CD4-positive, alpha-beta T cell treated with Interleukin-6 at 100 ng/mL for 8 hours (primary cell): ENCODE data around the gene KHDRBS1.
A peak's percentile ranks its signal among the peaks of the same experiment; 100 is the strongest.
"Not testable (repeated sequence)": the region's sequence is repeated elsewhere in the genome, so short reads cannot be mapped to it uniquely, and the experiment has no call there.

Experiments
- DNase-seq: peaks from one replicate; pipeline ENCODE4 v3.0.0-alpha.2; 2020; ENCODE audit warnings: mixed read lengths, low spot score

Gene KHDRBS1

GRCh38 chr1:32012709-32013385, 821 bp upstream of the KHDRBS1 start:
- no peak for DNase-seq

DNA sequence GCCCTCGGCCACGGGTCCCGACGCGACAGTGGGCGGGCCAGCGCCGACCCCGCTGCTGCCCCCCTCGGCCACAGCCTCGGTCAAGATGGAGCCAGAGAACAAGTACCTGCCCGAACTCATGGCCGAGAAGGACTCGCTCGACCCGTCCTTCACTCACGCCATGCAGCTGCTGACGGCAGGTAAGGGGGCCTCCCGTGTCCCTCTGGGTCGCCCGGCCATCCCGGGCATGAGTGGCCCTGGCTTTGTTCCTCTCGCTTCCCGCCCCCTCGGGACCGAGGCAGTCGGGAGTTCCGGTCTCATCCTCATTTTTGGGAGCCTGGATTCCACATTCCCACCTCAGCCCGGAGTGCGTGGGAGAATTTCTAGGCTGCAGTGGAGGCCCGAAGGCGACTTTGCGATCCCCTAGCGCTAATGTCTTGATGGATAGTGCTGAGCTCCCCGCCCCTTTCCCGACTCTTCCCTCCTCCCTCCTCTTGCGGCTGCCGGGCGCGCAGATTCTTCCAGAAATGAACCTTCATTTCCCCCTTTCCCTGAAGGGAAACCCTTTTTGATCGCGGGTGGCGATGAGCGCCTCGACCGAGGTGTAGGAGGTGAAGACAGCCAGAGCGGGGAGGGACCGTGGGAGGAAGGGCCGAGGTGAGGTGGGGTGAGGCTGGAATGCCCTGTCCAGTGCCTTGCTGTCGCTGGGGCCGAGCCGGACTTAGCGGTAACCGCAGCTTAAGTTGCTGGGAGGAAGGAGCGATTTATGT, 705 bp downstream of the KHDRBS1 start:
- DNase-seq = peak; percentile 15

GRCh38 chr1:32014948-32015273, 1.2 kb downstream of the KHDRBS1 start:
- no peak for DNase-seq

DNA sequence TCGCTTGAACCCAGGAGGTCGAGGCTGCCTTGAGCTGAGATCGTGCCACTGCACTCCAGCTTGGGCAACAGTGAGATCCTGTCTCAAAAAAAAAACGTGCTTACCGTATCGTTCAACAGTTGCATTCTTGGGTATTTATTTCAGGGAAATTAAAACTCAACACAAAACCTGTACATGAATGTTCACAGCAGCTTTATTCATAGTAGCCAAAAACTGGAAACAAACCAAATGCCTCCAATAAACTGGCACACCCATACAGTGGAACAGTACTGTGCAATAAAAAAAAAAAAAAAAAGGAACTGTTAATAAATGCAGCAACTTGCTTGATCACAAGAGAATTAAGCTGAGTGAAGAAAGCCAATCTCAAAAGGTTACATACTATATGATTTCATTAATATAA, 6.7 kb downstream of the KHDRBS1 start:
- DNase-seq = no peak

- DNase-seq = not testable (repeated sequence)
Measured at GRCh38 chr1:32021574-32022018, 7.9 kb downstream of the KHDRBS1 start.

DNA sequence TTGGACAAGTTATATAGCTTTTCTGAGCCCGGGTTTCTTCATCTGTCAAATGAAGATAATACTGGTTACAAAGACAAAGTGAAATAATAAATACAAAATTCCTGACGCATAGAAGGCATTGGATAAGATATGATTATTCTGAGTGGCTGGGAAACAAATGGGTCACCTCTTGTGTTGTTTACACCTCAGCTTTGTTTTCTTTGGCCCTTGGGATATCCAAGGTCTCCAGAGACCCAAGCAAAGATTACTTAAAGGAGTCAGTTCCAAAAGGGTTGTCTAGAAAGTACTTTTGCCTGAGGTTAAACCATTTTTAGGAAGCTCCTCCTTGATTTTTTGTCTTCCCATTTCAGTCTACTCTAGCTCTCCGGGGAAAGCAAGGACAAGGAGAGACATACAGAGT, 9.7 kb downstream of the KHDRBS1 start:
- no peak for DNase-seq

- no peak for DNase-seq
Measured at GRCh38 chr1:32025515-32025914, 11.8 kb downstream of the KHDRBS1 start.

GRCh38 chr1:32028746-32029145, 15.1 kb downstream of the KHDRBS1 start:
- DNase-seq = no peak

GRCh38 chr1:32031578-32032274, 18.1 kb downstream of the KHDRBS1 start:
- no peak for DNase-seq

DNA sequence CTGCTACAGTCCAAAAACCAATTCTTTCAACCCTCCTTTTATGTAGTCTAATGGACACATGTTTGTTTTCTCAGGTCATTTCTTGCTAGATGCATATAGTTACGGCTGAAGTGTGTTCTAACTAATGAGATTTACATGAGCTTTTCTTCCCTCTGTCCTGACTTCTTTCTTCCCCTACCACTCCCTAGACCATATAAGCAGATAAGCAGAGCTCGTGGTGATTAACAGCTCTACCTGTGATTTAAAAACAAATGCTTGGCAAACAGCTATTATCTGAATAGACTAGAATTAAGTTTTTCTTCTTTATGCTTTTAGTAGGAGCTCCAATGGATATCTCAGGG, 18.6 kb downstream of the KHDRBS1 start:
- no peak for DNase-seq

- DNase-seq = no peak
Measured at GRCh38 chr1:32035119-32035518, 21.5 kb downstream of the KHDRBS1 start.

- no peak for DNase-seq
Measured at GRCh38 chr1:32040711-32041110, 27.0 kb downstream of the KHDRBS1 start.

- no peak for DNase-seq
Measured at GRCh38 chr1:32042330-32042729, 28.7 kb downstream of the KHDRBS1 start.

DNA sequence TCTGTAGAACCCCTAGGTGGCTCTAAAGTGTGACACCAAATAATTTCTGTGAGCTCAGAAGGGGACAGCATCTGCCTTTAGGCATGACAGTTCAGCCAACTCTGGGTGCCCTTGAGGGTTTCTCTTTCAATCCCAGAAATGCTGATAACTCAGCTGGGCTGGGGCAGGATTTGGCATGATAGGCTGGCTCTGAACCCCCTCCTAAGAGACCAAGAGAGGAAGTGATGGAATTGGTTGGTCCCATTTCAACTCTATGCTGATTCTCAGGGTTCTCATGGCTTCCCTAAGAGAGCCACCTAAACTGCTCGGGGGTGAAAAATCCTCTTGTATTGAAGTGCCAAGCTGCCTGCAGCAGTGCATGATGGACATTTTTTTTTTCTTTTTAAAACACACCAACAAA, 30.6 kb downstream of the KHDRBS1 start:
- DNase-seq = no peak

- DNase-seq = no peak
Measured at GRCh38 chr1:32045772-32046171, 32.1 kb downstream of the KHDRBS1 start.

GRCh38 chr1:32047701-32048100, 34.0 kb downstream of the KHDRBS1 start:
- no peak for DNase-seq

- no peak for DNase-seq
Measured at GRCh38 chr1:32048440-32048839, 34.8 kb downstream of the KHDRBS1 start.

- DNase-seq = no peak
Measured at GRCh38 chr1:32051706-32052105, 38.0 kb downstream of the KHDRBS1 start.

GRCh38 chr1:32052887-32053286, 39.2 kb downstream of the KHDRBS1 start:
- DNase-seq = no peak

- no peak for DNase-seq
Measured at GRCh38 chr1:32055416-32055815, 41.7 kb downstream of the KHDRBS1 start.

DNA sequence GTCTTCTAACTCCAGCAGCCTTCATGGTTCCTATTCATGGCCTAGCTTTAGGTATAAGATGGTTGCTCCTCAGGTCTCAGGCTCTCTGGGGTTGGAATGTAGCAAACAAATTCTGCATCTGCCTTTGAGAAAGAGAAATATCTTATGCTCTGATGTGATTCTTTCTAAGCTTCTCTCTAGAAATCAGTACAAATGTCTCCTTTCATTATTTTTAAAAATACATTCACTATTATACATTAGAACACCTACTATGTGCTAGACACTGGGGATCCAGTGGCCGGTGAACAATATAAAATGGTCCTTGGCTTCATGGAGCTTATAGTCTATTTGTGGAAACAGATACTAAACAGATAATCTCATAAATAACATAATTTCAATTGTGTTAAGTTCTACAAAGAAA, 42.9 kb downstream of the KHDRBS1 start:
- no peak for DNase-seq

- DNase-seq = no peak
Measured at GRCh38 chr1:32060914-32061313, 47.2 kb downstream of the KHDRBS1 start.

- DNase-seq = no peak
Measured at GRCh38 chr1:32062867-32063230, 49.2 kb downstream of the KHDRBS1 start.
